Activated T-helper 9 cell treated with anti-CD3 and anti-CD28 coated beads, Interleukin-2, amount 50 U/mL, for 16 hours (primary cell): ENCODE measurements around the gene ERCC3.
"Not testable (repeated sequence)": the region's sequence is repeated elsewhere in the genome, so short reads cannot be mapped to it uniquely, and the experiment has no call there.

Source experiments
- DNase-seq: peaks from one replicate; pipeline ENCODE4 v3.0.0-alpha.2; 2020; ENCODE audit warnings: low read depth

ERCC3 gene

GRCh38 chr2:127226132-127226519 is 67.8 kb downstream of the ERCC3 start:
- DNase-seq: no peak

DNA sequence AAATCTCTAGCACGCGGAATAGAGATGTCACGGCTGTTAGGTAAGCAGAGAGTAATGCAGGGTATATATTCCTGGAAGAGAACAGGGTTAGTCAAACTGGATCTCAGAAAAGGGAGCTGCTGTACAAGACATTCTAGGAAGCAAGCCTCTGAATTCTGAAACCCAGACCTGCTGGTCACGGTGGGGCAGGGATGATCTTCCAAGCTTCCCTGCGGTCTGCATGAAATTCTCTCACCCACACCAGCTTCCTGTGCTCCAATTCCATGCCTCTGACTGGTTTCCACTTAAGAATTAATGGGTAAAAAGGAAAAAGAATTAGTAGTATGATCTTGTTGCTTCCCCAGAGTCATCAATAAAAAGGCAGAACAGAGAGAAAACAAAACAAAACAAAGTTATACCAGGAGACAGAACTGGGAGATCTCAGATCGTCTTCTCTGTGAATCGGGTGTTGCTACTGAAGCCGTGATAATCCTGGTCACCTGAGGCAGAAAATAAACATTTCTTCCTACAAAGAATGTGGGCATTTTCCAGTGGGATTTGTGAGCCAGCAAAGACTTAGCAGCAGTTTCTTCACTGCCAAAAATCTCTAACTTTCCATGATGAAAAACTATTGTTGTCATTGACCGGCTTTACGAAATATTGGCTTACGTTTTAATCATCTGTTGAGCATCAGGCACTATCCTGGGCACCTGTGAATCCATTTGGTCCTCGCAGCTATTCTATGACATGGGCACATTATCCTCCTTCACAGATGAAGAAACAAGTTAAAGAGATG is 68.6 kb downstream of the ERCC3 start:
- DNase-seq: no peak

- not testable (repeated sequence) for DNase-seq
These were observed 69.8 kb downstream of the ERCC3 start for GRCh38 chr2:127224135-127224534.

DNA sequence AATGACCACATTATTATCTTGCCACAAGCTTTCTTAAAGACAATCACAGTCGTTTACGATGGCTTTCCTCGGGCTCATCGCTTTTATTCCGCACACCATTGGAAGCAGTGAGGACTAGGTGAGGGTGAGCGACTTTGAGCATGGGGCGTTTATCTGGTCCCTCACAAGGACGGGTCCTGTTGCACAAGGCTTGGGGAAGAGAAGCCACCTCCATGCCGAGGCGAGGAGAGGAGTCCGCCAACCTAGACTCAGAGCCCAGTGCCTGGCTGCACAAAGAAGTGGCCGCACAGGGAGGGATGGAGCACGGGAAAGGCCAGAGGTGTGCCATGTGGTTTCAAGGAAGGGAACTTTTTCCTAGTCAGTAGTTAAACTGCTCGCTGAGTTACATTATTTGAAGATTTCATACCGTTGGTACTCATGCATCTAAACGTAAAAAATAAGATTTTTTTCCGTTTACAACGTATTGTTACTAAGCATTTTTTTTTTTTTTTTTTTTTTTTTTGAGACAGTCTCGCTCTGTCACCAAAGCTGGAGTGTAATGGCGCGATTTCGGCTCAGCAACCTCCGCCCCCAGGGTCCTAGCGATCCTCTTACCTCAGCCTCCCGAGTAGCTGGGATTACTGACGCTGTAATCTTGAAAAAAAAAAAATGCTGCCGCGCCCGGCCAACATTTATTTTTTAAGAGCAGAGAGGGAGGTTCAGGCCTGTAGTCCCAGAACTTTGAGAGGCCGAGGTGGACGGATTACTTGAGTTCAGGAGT is 73.0 kb downstream of the ERCC3 start:
- DNase-seq: no peak

- DNase-seq: no peak
These were observed 73.7 kb downstream of the ERCC3 start, which contains the start of gene CYP27C1 for GRCh38 chr2:127220102-127220767. Gene CYP27C1 (minus strand): TSS chr2:127220299. CDS start chr2:127220270, 29 bp downstream.

- no peak for DNase-seq
These were observed 74.5 kb downstream of the ERCC3 start for GRCh38 chr2:127219171-127220070.

- DNase-seq: no peak
These were observed 75.2 kb downstream of the ERCC3 start for GRCh38 chr2:127218812-127219170.

DNA sequence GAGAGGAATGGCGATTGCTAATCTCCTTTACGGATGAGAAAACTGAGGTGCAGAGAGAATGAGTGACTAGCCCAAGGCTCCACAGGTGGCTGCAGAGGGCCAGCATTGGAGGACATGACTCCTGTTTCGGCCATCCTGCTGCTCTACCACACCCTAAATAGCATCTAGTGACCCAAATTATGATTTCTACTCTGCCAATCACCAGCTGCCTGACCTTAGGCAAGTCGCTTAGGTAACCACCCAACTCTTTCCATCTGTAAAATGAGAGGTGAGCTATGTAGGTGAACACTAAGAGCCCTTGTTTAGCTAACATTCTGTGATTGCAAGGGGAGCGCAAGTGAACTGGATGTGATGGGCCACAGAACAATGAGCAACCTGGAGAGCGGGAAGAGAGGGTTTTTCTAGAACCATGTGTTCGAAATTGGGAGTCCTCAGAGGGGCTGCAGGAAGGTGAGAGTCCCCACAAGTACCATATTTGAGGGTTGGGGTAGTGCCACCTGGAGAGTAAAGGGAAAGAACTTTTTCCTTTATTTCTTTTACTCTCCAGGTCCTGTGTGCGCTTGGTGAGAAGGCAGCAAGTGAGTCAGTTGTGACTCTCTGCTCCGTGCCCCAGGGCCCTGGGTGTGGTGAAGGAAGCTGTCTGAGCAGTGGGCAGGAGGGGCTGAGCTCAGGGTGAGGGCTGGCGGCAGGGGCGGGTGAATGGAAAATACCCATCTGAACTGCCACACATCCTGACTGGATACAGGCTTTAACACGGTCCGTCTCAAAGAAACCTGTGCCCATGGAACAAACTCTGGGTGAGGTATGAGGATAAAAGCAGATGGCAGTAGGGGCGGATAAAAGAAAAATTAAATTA is 76.2 kb downstream of the ERCC3 start:
- DNase-seq: no peak

DNA sequence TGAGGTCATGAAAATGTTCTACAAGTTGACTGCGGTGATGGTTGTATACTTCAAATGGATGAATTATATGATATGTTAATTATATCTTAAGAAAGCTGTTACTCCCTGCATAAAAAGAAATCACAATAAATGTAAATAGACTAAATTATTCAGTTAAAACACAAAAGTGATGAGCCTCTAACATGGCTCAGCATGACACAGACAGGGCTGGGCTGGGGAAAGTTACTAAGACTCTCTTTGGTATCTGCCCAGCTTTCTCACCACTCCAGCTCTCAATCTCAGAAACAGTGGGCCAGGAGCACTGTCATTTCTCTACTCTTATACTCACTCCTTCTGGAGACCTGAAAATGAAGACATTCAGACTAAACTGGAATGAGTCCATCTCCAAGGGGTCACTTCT is 77.4 kb downstream of the ERCC3 start:
- no peak for DNase-seq

DNA sequence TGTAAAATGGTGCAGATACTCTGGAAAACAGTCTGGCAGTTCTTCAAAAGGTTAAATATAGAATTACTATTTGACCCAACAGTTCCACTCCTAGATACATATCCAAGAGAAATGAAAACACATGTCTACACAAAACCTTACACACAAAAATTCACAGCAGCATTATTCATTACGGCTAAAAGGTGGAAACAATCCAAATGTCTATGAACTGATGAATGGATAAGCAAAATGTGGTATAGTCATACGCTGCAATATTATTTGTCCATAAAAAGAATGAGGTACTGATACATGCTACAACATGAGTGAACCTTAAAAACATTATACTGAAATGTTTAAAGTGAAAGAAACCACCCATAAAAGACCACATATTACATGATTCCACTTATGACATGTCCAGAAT is 77.8 kb downstream of the ERCC3 start:
- DNase-seq: no peak

DNA sequence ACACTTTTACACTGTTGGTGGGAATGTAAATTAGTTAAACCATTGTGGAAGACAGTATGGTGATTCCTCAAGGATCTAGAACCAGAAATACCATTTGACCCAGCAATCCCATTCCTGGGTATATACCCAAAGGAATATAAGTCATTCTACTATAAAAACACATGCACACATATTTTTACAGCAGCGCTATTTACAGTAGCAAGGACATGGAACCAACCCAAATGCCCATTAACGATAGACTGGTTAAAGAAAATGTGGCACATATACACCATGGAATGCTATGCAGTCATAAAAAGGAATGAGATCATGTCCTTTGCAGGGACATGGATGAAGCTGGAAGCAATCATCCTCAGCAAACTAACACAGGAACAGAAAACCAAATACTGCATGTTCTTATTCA is 79.7 kb downstream of the ERCC3 start:
- DNase-seq: not testable (repeated sequence)

DNA sequence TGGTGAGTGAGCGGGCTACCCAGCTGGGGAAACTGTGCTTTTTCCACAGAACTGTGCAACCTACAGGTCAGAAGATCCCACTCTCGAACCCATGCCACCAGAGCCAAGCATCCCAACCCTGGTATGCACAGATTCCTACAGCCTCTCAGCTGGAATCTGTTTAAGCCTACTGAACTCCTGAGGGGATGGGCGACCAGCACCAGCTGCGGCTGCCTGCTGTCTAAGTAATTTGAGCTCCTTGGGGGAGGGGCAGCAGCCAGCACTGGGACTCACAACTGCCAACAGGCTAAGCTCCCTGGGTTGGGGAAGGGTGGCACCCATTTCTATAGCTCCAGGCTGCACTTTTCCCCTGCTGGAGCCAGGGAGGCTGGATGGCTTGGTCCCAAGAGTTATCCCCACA is 85.6 kb downstream of the ERCC3 start:
- no peak for DNase-seq
